Pancreas (tissue), 10 donors: ENCODE data around the gene MRPL27. TPM values are rescaled to one million over a fixed set of nuclear protein-coding genes. Genes with fewer than 3 reads are reported as not detected.
A peak's percentile ranks its signal among the peaks of the same experiment; 100 is the strongest.

Experiments used
- ATAC-seq, 4 donors: fragments of 200-7000 bp; cut with Tn5 transposase; one replicate each; pipeline versions ENCODE4 v1.8.0 to v1.9.1; 2020; ENCODE audit warnings: mild to moderate bottlenecking in 4 of 4, moderate library complexity in 4 of 4
- DNase-seq, 6 donors: peaks; one replicate each; pipeline ENCODE4 v3.0.0-alpha.2; 2020
- FAIRE-seq: peaks from 2 replicates; lab custom pipeline; 2012; peaks lifted over from hg19 to GRCh38; lab: Jason Lieb, UNC
- H3K27ac ChIP-seq, 4 donors: fragments of 200-600 bp; sonication (generic); 1 replicate in 3 of 4; 2 replicates in 1 of 4; pipeline versions ENCODE4 v1.5.0 to v1.8.0; 2020
- H3K27me3 ChIP-seq, 4 donors: fragments of 200-600 bp; one replicate each; pipeline ENCODE4 v1.8.0; 2021
- H3K36me3 ChIP-seq, 3 donors: fragments of 200-600 bp; sonication (generic) in 1 of 3; one replicate each; pipeline versions ENCODE4 v1.5.0 to v1.8.0; 2020 to 2021
- H3K4me1 ChIP-seq, 3 donors: fragments of 200-600 bp; one replicate each; pipeline ENCODE4 v1.8.0; 2021
- H3K4me3 ChIP-seq, 4 donors: fragments of 200-600 bp; sonication (generic) in 2 of 4; one replicate each; pipeline versions ENCODE4 v1.5.0 to v1.8.0; 2020 to 2021
- H3K9me3 ChIP-seq, 4 donors: fragments of 200-600 bp; one replicate each; pipeline ENCODE4 v1.8.0; 2021
- WGBS, 2 donors: extraction: QIAGEN DNeasy Blood & Tissue Kit; methylation state at CpG; one replicate each; pipeline ENCODE4 v1.1.7; 2013; 5-methylcytosine and 5-hydroxymethylcytosine counted together
- intact Hi-C, 3 donors: fragments of 100-400 bp; cut with DNase I; formaldehyde crosslinking; loops; one replicate each; pipeline versions ENCODE4 v1.11.1 to v1.14.2; 2022
- polyA plus RNA-seq, 2 donors: library from polyadenylated mRNA; stranded (reverse); fragments of 200-250 nt; gene quantifications; one replicate each; pipeline ENCODE4 v1.2.3, GENCODE V29; 2013
- total RNA-seq, 6 donors: library from RNA; stranded (reverse); fragmentation: NEBNext Ultra II Directional in 4 of 6; extraction: Animal tissue kit (Norgen Biotek cat#: 25700) in 4 of 6; gene quantifications; one replicate each; pipeline versions ENCODE4 v1.2.1 to v1.2.4, GENCODE V29; 2021 to 2023
- TF ChIP-seq, protein P1 (sequence below), 4 donors: fragments of 200-600 bp; sonication (generic) in 3 of 4; IDR thresholded peaks; one replicate each; pipeline versions ENCODE4 v1.5.0 to v1.8.0; 2021; ENCODE audit warnings: antibody characterized with exemption in 4 of 4
- donor health status: healthy with polysubstance abuse.
- donor health status: DM: no; HTN: no; CAD: no; lungs with moderate emphysema.
- donor health status: DM: no; HTN: no; CAD: no.
- donor health status: control.
- donor health status: control.
- donor health status: Bipolar disorder and iron deficiency.
- donor health status: DM: yes; HTN: yes; CAD: no.
- donor health status: DM: no; HTN: no; CAD: no.
- donor health status: DM: no; HTN: no; CAD: no.
- donor health status: DM: yes; HTN: yes; CAD: no.

The MRPL27 gene
- total and polyA plus RNA-seq, 8 donors, result 19.6 to 89.0 (median 27.2) TPM

GRCh38 chr17:50330151-50330775, 42.7 kb downstream of the MRPL27 start:
- Histone ChIP-seq H3K27ac (no peak overlapping the region), H3K4me1 (no peaks in the 10 kb centered on the region), H3K4me3 (no peak overlapping the region), H3K27me3 (no peaks in the 10 kb centered on the region), H3K36me3 (no peaks in the 10 kb centered on the region), H3K9me3 (no peaks in the 10 kb centered on the region)
- intact Hi-C loops, result no loop called here
- DNase-seq, result no peak
- WGBS, 2 donors, result 87 to 91% methylated on average over 11 of the region's 11 CpGs
- FAIRE-seq, result no peak
- no peak for ATAC-seq
- TF ChIP-seq, protein P1, sequence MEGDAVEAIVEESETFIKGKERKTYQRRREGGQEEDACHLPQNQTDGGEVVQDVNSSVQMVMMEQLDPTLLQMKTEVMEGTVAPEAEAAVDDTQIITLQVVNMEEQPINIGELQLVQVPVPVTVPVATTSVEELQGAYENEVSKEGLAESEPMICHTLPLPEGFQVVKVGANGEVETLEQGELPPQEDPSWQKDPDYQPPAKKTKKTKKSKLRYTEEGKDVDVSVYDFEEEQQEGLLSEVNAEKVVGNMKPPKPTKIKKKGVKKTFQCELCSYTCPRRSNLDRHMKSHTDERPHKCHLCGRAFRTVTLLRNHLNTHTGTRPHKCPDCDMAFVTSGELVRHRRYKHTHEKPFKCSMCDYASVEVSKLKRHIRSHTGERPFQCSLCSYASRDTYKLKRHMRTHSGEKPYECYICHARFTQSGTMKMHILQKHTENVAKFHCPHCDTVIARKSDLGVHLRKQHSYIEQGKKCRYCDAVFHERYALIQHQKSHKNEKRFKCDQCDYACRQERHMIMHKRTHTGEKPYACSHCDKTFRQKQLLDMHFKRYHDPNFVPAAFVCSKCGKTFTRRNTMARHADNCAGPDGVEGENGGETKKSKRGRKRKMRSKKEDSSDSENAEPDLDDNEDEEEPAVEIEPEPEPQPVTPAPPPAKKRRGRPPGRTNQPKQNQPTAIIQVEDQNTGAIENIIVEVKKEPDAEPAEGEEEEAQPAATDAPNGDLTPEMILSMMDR (IDR thresholded peaks at IDR 0.05), result no peak

- WGBS, 2 donors, result 88 to 94% methylated on average over 3 of the region's 3 CpGs
- no peaks in the 10 kb centered on the region for H3K27me3 ChIP-seq
- DNase-seq, result no peak
Observed at GRCh38 chr17:50329716-50330115, 43.3 kb downstream of the MRPL27 start.

GRCh38 chr17:50328363-50329325, 44.3 kb downstream of the MRPL27 start:
- no peak for ATAC-seq
- Histone ChIP-seq H3K4me3 (no peak overlapping the region), H3K9me3 (no peaks in the 10 kb centered on the region), H3K27ac (no peak overlapping the region), H3K27me3 (no peaks in the 10 kb centered on the region), H3K4me1 (no peaks in the 10 kb centered on the region), H3K36me3 (no peaks in the 10 kb centered on the region)
- intact Hi-C loops, result no loop called here
- FAIRE-seq, result no peak
- peak in 1 of 6 donors; percentile 35 for DNase-seq
- 73 to 74% methylated on average over 21 of the region's 21 CpGs for WGBS, 2 donors
- TF ChIP-seq, protein P1 (IDR thresholded peaks at IDR 0.05), result no peak

More at GRCh38 chr17:50329716-50330115, 43.3 kb downstream of the MRPL27 start:
- intact Hi-C loops, result no loop called here
- no peaks in the 10 kb centered on the region for H3K9me3 ChIP-seq
- H3K4me1 ChIP-seq, result no peaks in the 10 kb centered on the region
- no peak for ATAC-seq
- H3K27ac ChIP-seq, result no peak overlapping the region
- no peaks in the 10 kb centered on the region for H3K36me3 ChIP-seq
- no peak overlapping the region for H3K4me3 ChIP-seq
- TF ChIP-seq, protein P1 (IDR thresholded peaks at IDR 0.05), result no peak
- FAIRE-seq, result no peak

GRCh38 chr17:50326831-50327364, 46.1 kb downstream of the MRPL27 start:
- Histone ChIP-seq H3K4me3 (no peak overlapping the region), H3K27me3 (no peaks in the 10 kb centered on the region), H3K27ac (no peak overlapping the region), H3K4me1 (no peaks in the 10 kb centered on the region), H3K36me3 (no peaks in the 10 kb centered on the region), H3K9me3 (no peaks in the 10 kb centered on the region)
- TF ChIP-seq, protein P1 (IDR thresholded peaks at IDR 0.05), result no peak
- FAIRE-seq (no peak), ATAC-seq (no peak), DNase-seq (peak in 1 of 6 donors; percentile 2)
- intact Hi-C loops, result no loop called here
- WGBS, 2 donors, result 44 to 49% methylated on average over 9 of the region's 9 CpGs
